ENCODE results near the gene ZDHHC14.

Gene ZDHHC14

GRCh38 chr6:157556144-157556645 lies 175.2 kb downstream of the ZDHHC14 start:
- TF ChIP-seq, protein P1, sequence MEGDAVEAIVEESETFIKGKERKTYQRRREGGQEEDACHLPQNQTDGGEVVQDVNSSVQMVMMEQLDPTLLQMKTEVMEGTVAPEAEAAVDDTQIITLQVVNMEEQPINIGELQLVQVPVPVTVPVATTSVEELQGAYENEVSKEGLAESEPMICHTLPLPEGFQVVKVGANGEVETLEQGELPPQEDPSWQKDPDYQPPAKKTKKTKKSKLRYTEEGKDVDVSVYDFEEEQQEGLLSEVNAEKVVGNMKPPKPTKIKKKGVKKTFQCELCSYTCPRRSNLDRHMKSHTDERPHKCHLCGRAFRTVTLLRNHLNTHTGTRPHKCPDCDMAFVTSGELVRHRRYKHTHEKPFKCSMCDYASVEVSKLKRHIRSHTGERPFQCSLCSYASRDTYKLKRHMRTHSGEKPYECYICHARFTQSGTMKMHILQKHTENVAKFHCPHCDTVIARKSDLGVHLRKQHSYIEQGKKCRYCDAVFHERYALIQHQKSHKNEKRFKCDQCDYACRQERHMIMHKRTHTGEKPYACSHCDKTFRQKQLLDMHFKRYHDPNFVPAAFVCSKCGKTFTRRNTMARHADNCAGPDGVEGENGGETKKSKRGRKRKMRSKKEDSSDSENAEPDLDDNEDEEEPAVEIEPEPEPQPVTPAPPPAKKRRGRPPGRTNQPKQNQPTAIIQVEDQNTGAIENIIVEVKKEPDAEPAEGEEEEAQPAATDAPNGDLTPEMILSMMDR (IDR thresholded peaks at IDR 0.05): no peak

DNA sequence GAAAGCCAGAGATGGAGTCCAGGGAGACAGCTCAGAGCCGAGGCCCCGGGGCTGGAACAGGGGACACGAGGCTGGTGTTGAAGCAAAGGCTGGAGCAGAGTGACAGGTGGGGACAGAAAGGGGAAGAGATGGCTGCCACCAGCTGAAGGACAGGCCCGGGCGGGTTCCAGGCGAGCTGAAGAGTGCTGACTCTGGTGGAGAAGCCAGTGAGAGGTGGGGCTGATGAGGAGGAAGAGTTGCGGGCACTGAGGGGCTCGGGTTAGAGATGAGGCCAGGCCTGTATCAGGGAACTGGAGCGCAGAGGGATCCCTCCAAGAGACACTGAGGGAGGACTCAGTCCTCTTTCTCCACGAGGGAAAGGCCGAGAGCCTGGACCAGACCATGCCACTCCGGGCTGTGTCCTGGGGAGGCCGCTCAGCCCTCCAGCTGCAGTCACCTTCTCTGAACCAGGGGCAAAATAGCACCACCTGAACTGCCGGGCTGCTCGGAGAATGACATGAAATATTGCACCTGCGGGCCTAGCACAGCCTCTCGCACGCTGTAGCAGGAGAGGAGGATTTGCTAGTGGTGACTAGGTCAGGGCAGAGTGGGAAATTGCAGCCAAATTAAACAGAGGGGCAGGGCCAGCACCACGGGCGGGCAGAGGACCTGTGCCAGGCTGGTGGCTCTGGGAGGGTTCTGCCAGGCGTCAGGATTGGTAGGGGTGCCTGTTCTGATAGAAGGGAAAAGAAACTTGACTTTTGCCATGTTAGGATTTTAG lies 175.9 kb downstream of the ZDHHC14 start:
- TF ChIP-seq, protein P1 (IDR thresholded peaks at IDR 0.05): no peak

DNA sequence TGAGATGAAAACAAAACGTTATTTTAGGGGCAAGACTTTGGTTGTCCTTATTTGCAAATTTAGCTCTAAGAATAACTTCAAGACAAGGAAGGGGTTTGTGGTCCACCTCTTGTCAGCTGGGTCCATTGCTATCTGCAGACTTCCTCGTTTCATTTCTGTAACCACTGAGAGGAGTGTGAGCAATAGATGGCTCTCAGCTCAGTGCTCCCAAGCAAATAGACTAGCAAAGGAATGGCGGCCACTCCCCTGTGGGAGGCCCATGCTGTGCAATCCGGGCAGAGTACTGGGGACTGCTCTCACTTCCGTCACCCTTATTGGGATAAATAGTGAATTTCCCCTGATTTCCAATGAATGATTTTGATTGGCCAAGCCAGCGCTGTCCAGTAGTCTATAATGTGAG lies 176.6 kb downstream of the ZDHHC14 start:
- TF ChIP-seq, protein P1 (IDR thresholded peaks at IDR 0.05): no peak

DNA sequence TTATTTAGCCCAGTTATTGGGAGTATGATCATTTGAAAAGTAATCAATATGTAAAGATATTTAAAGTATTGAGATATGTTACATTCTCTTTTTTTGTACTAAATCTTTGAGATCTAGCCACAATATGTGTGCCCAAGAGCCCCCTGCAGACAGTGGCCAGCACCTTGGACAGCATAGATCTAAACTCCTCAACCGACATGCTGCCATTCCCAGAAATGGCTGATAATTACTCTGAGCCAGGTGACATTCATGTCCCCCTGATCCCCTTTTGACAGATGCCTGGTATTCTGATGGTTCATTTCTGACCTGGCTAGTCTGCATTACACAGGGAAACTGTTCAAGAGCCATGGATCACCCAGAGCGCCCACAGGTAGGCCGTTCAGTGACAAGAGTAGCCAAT lies 177.1 kb downstream of the ZDHHC14 start:
- TF ChIP-seq, protein P1 (IDR thresholded peaks at IDR 0.05): no peak

GRCh38 chr6:157558487-157559200 lies 177.7 kb downstream of the ZDHHC14 start:
- TF ChIP-seq, protein P1 (IDR thresholded peaks at IDR 0.05): no peak

DNA sequence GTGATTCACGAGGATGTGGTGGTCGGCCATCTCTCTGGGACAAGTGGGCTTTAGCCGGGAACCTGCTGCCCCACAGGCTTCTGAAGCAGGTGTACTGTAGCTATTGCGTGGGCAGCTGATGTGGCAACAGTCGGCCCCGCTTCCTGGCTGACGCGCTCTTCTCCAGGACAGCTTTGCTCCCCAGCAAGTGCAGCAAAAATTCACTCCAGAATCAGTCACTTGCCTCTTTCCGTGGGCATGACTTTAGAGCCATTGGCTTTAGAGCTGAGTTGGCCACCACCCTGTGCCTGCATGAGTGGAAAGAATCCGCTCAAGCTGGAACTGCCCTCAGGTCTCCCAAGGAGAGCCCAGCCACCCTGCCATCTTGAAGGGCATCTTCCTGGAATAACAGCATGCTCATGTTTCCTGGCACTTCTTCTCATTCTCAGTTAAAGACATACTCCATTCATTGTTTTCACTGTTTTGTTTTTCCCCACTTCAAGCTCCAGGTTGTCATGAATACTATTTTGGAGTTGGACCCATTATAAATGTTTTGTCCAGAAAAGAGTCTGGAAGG lies 178.3 kb downstream of the ZDHHC14 start:
- TF ChIP-seq, protein P1 (IDR thresholded peaks at IDR 0.05): no peak

- TF ChIP-seq, protein P1 (IDR thresholded peaks at IDR 0.05): no peak
Observed at GRCh38 chr6:157560691-157561413, 179.9 kb downstream of the ZDHHC14 start.

All from LNCAP (cell line).